IMR-90 (cell line): ENCODE results near the gene SGK1.

Experiments
- BHLHE40 ChIP-seq: fragments of 150-350 bp; IDR thresholded peaks from 2 replicates; pipeline ENCODE4 v1.6.1; 2016; ENCODE audit warnings: mild to moderate bottlenecking, low read depth, low read length
- CEBPB ChIP-seq: IDR thresholded peaks from 2 replicates; pipeline ENCODE4 v1.6.1; 2012; ENCODE audit warnings: low read depth, low read length, improper control_type of control experiment
- FOS ChIP-seq: fragments of 150-350 bp; IDR thresholded peaks from 2 replicates; pipeline ENCODE4 v1.6.1; 2016; ENCODE audit warnings: low read depth, low read length
- MAZ ChIP-seq: IDR thresholded peaks from 2 replicates; pipeline ENCODE4 v1.6.1; 2012; ENCODE audit warnings: low read depth, mild to moderate bottlenecking, low read length, improper control_type of control experiment, moderate library complexity, borderline replicate concordance
- MXI1 ChIP-seq: IDR thresholded peaks from 2 replicates; pipeline ENCODE4 v1.6.1; 2012; ENCODE audit warnings: low read depth, mild to moderate bottlenecking, low read length, moderate library complexity, borderline replicate concordance
- NFE2L2 ChIP-seq: fragments of 150-350 bp; IDR thresholded peaks from 2 replicates; pipeline ENCODE4 v1.6.1; 2016; ENCODE audit warnings: low read depth, mild to moderate bottlenecking, low read length
- POLR2A ChIP-seq: IDR thresholded peaks from 2 replicates; pipeline ENCODE4 v1.6.1; 2012; ENCODE audit warnings: mild to moderate bottlenecking, low read depth, low read length
- RAD21 ChIP-seq: IDR thresholded peaks from 2 replicates; pipeline ENCODE4 v1.6.1; 2012; ENCODE audit warnings: low read length, improper control_type of control experiment
- RFX5 ChIP-seq: IDR thresholded peaks from 2 replicates; pipeline ENCODE4 v1.8.0; 2012; ENCODE audit warnings: low read depth, mild to moderate bottlenecking, low read length, moderate library complexity
- SMC3 ChIP-seq: fragments of 150-350 bp; IDR thresholded peaks from 2 replicates; pipeline ENCODE4 v1.6.1; 2016; ENCODE audit warnings: low read depth, mild to moderate bottlenecking, antibody characterized with exemption, low read length, moderate library complexity
- TF ChIP-seq, protein P1 (sequence below): conservative IDR thresholded peaks from 2 replicates; pipeline ENCODE4 v1.5.1; 2012; ENCODE audit warnings: mild to moderate bottlenecking, low read depth, low read length, improper control_type of control experiment
- TF ChIP-seq, protein P2 (sequence below): fragments of 150-350 bp; IDR thresholded peaks from 2 replicates; pipeline ENCODE4 v1.6.1; 2017; ENCODE audit warnings: mild to moderate bottlenecking, antibody characterized with exemption, low read length, low read depth
- TF ChIP-seq, protein P3 (sequence below): fragments of 150-350 bp; IDR thresholded peaks from 2 replicates; pipeline ENCODE4 v1.6.1; 2016; ENCODE audit warnings: low read depth, mild to moderate bottlenecking, low read length, moderate library complexity, borderline replicate concordance

DNA sequence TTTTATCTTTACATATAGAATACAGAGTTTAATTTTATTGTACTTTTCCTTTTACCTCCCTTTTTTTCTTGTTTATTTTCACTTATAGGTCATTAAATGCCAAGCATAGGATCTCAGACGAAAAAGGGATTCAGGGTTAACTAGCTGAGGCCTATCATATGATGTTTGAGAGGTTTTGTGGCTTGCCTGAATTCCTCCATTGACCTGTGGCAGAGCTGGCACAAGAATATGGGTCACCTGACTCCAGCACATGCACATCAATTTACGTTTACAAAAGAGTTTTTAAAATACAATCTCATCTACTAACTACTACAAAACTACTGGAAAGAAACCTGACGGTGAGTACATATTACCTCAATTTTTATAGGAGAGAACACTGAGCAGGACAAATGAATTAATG, 60.4 kb downstream of the SGK1 start:
- TF ChIP-seq, protein P1, sequence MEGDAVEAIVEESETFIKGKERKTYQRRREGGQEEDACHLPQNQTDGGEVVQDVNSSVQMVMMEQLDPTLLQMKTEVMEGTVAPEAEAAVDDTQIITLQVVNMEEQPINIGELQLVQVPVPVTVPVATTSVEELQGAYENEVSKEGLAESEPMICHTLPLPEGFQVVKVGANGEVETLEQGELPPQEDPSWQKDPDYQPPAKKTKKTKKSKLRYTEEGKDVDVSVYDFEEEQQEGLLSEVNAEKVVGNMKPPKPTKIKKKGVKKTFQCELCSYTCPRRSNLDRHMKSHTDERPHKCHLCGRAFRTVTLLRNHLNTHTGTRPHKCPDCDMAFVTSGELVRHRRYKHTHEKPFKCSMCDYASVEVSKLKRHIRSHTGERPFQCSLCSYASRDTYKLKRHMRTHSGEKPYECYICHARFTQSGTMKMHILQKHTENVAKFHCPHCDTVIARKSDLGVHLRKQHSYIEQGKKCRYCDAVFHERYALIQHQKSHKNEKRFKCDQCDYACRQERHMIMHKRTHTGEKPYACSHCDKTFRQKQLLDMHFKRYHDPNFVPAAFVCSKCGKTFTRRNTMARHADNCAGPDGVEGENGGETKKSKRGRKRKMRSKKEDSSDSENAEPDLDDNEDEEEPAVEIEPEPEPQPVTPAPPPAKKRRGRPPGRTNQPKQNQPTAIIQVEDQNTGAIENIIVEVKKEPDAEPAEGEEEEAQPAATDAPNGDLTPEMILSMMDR = no peak
- no peak for TF ChIP-seq MAZ
- no peak for TF ChIP-seq POLR2A
- TF ChIP-seq RAD21 = no peak
- TF ChIP-seq RFX5 = no peak
- no peak for TF ChIP-seq NFE2L2
- TF ChIP-seq, protein P2, sequence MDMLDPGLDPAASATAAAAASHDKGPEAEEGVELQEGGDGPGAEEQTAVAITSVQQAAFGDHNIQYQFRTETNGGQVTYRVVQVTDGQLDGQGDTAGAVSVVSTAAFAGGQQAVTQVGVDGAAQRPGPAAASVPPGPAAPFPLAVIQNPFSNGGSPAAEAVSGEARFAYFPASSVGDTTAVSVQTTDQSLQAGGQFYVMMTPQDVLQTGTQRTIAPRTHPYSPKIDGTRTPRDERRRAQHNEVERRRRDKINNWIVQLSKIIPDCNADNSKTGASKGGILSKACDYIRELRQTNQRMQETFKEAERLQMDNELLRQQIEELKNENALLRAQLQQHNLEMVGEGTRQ = no peak
- no peak for TF ChIP-seq BHLHE40
- no peak for TF ChIP-seq FOS
- TF ChIP-seq MXI1 = no peak
- TF ChIP-seq CEBPB = no peak
- TF ChIP-seq, protein P3, sequence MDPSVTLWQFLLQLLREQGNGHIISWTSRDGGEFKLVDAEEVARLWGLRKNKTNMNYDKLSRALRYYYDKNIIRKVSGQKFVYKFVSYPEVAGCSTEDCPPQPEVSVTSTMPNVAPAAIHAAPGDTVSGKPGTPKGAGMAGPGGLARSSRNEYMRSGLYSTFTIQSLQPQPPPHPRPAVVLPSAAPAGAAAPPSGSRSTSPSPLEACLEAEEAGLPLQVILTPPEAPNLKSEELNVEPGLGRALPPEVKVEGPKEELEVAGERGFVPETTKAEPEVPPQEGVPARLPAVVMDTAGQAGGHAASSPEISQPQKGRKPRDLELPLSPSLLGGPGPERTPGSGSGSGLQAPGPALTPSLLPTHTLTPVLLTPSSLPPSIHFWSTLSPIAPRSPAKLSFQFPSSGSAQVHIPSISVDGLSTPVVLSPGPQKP = no peak
- TF ChIP-seq SMC3 = no peak
